ENCODE results near the gene EXOC2.

EXOC2 gene

GRCh38 chr6:692356-692851 is 535 bp downstream of the EXOC2 start:
- Histone ChIP-seq H3K27me3 (ENCODE audit: insufficient read depth, low read depth, severe bottlenecking) (no peaks in the 10 kb centered on the region), H3K9me3 (ENCODE audit: severe bottlenecking) (no peaks in the 10 kb centered on the region), H3K36me3 (peaks cover 17% of the 10 kb centered on the region), H3K4me3 (ENCODE audit: low read depth, low read length) (peak overlapping the region; percentile 83), H3K27ac (peak overlapping the region; percentile 87)
- DNase-seq = peak; percentile 70
- TF ChIP-seq, protein P1, sequence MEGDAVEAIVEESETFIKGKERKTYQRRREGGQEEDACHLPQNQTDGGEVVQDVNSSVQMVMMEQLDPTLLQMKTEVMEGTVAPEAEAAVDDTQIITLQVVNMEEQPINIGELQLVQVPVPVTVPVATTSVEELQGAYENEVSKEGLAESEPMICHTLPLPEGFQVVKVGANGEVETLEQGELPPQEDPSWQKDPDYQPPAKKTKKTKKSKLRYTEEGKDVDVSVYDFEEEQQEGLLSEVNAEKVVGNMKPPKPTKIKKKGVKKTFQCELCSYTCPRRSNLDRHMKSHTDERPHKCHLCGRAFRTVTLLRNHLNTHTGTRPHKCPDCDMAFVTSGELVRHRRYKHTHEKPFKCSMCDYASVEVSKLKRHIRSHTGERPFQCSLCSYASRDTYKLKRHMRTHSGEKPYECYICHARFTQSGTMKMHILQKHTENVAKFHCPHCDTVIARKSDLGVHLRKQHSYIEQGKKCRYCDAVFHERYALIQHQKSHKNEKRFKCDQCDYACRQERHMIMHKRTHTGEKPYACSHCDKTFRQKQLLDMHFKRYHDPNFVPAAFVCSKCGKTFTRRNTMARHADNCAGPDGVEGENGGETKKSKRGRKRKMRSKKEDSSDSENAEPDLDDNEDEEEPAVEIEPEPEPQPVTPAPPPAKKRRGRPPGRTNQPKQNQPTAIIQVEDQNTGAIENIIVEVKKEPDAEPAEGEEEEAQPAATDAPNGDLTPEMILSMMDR (IDR thresholded peaks at IDR 0.05; ENCODE audit: low read depth, low read length) = no peak

DNA sequence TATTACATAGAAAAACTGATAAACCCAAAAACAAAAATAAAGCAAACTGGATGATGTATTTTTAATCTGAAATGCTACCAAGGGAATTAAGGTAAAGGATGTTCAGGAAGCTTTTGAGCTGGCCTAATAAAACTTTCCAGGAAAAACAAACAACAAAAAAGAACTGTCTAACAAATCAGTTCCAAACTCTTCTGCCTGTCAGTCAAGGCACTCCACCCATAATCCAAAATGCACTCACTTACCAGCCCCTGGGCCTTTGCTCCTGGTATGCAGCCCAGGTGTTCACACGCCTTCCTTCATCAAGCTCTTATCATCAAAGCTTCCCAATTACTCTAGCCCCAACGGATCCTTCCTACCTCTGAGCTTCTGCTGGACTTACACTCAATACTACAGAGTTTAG is 3.7 kb downstream of the EXOC2 start:
- peaks cover 17% of the 10 kb centered on the region for H3K36me3 ChIP-seq
- DNase-seq = no peak
- no peak overlapping the region for H3K4me3 ChIP-seq (ENCODE audit: low read depth, low read length)
- H3K27ac ChIP-seq = no peak overlapping the region
- TF ChIP-seq, protein P1 (IDR thresholded peaks at IDR 0.05; ENCODE audit: low read depth, low read length) = no peak
- H3K27me3 ChIP-seq (ENCODE audit: insufficient read depth, low read depth, severe bottlenecking) = no peaks in the 10 kb centered on the region
- no peaks in the 10 kb centered on the region for H3K9me3 ChIP-seq (ENCODE audit: severe bottlenecking)

GRCh38 chr6:686497-686896 is 6.4 kb downstream of the EXOC2 start:
- H3K4me3 ChIP-seq (ENCODE audit: low read depth, low read length) = no peak overlapping the region
- H3K27me3 ChIP-seq (ENCODE audit: insufficient read depth, low read depth, severe bottlenecking) = no peaks in the 10 kb centered on the region
- DNase-seq = peak; percentile 53
- TF ChIP-seq, protein P1 (IDR thresholded peaks at IDR 0.05; ENCODE audit: low read depth, low read length) = peak; percentile 80
- H3K27ac ChIP-seq = no peak overlapping the region
- H3K9me3 ChIP-seq (ENCODE audit: severe bottlenecking) = no peaks in the 10 kb centered on the region
- peaks cover 12% of the 10 kb centered on the region for H3K36me3 ChIP-seq

GRCh38 chr6:684831-685636 is 7.9 kb downstream of the EXOC2 start:
- peaks cover 7% of the 10 kb centered on the region for H3K36me3 ChIP-seq
- no peak overlapping the region for H3K27ac ChIP-seq
- H3K4me3 ChIP-seq (ENCODE audit: low read depth, low read length) = no peak overlapping the region
- no peak for DNase-seq
- TF ChIP-seq, protein P1 (IDR thresholded peaks at IDR 0.05; ENCODE audit: low read depth, low read length) = no peak
- H3K9me3 ChIP-seq (ENCODE audit: severe bottlenecking) = no peaks in the 10 kb centered on the region
- H3K27me3 ChIP-seq (ENCODE audit: insufficient read depth, low read depth, severe bottlenecking) = no peaks in the 10 kb centered on the region

DNA sequence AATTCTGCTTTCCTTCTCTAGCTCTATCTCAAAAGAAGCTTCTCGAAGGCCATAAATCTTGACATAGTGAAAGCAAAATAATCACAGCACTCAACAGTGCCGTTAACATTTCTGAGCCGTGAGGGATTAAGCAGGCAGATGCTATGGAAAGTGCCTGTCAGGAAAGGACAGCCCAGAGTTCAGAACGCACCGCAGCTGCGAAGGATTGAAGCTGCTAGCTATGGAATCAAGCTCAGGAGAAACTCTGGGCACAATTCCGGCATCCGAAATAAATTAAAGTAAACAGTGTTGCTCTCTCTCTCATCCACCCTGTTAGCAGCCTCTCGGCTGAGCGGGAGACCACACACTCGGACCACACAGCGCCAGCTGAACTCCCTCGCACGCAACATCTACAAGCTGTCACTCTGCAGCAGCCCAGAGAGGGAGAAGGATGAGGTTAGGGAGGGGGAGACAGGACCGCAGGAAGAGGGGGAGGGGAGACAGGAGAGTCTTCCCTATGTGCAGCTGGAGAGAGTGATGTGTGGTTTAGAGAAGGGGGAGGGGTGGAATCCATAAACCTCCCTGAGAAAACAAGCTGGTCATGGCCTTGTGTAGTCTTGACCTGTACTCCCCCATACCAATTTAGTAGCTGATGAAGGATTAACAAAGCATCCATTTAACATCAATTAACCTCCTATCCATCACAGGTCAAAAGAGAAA is 9.0 kb downstream of the EXOC2 start:
- DNase-seq = peak; percentile 92
- no peaks in the 10 kb centered on the region for H3K9me3 ChIP-seq (ENCODE audit: severe bottlenecking)
- H3K4me3 ChIP-seq (ENCODE audit: low read depth, low read length) = peak overlapping the region; percentile 35
- TF ChIP-seq, protein P1 (IDR thresholded peaks at IDR 0.05; ENCODE audit: low read depth, low read length) = no peak
- H3K36me3 ChIP-seq = no peaks in the 10 kb centered on the region; the same call in 1 of the 2 replicates
- H3K27ac ChIP-seq = peak overlapping the region; percentile 57
- H3K27me3 ChIP-seq (ENCODE audit: insufficient read depth, low read depth, severe bottlenecking) = no peaks in the 10 kb centered on the region
